ENCODE results near the gene CD300E.

DNA sequence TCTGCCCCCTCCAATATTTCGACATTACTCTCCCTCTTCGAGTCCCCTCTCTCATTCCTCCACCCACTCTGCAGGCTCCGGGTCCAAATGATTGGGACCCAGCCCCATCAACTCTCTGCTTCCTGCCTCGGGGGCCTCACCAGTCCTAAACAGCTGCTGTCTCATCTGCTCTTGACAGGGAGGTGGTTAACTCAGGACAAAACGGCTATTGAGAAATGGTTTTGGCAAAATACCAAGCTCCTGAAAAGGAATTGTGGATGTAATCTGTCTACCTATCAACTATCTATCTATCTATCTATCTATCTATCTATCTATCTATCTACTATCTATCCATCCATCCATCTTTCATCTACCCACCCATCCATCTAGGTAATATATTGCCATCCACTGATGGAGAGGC lies 58.4 kb downstream of the CD300E start:
- TF ChIP-seq POLR2A (IDR thresholded peaks at IDR 0.05) (no peak), CTCF (IDR thresholded peaks at IDR 0.05) (no peak)

All from lower leg skin (tissue), 3 donors.